OCI-LY3 (cell line): ENCODE data around the gene ZNF467.

ENCODE experiments used
- H2AFZ ChIP-seq: fragments of 200-600, 300-600 bp; shearing (Covaris generic); 2 replicates; pipeline ENCODE4 v1.6.0; 2014; ENCODE audit warnings: antibody characterized with exemption, low read depth, low read length
- H3K27ac ChIP-seq: fragments of 200-600, 300-600 bp; sonication (generic); 2 replicates; pipeline ENCODE4 v1.5.1; 2014; ENCODE audit warnings: mild to moderate bottlenecking, low read length, moderate library complexity, mixed read lengths
- H3K27me3 ChIP-seq: fragments of 200-600, 300-600 bp; sonication (generic); 2 replicates; pipeline ENCODE4 v1.6.1; 2014; ENCODE audit warnings: low read depth, low read length, mixed read lengths
- H3K36me3 ChIP-seq: fragments of 200-600, 300-600 bp; sonication (generic); replicated peaks from 2 replicates; pipeline ENCODE3; 2014; ENCODE audit warnings: low read depth, low read length, mixed read lengths
- H3K4me1 ChIP-seq: fragments of 300-600, 200-600 bp; sonication (generic); 2 replicates; pipeline ENCODE4 v1.6.1; 2014; ENCODE audit warnings: low read length, mixed read lengths
- H3K4me2 ChIP-seq: fragments of 200-600, 300-600 bp; sonication (generic); 2 replicates; pipeline ENCODE4 v1.6.1; 2014; ENCODE audit warnings: low read length, mixed read lengths
- H3K4me3 ChIP-seq: fragments of 300-600, 200-600 bp; sonication (generic); 2 replicates; pipeline ENCODE4 v1.5.1; 2014; ENCODE audit warnings: antibody characterized with exemption, mild to moderate bottlenecking, low read length, moderate library complexity
- H3K79me2 ChIP-seq: fragments of 300-600, 200-600 bp; shearing (Covaris generic); 2 replicates; pipeline ENCODE4 v1.6.1; 2014; ENCODE audit warnings: mild to moderate bottlenecking, low read length, mixed read lengths
- H3K9ac ChIP-seq: fragments of 300-600, 200-600 bp; shearing (Covaris generic); 2 replicates; pipeline ENCODE4 v1.6.0; 2014; ENCODE audit warnings: mild to moderate bottlenecking, low read length, moderate library complexity
- H3K9me3 ChIP-seq: fragments of 200-600, 300-600 bp; shearing (Covaris generic); 2 replicates; pipeline ENCODE4 v1.6.1; 2014; ENCODE audit warnings: low read length, mixed read lengths; ENCODE audit not compliant: insufficient read depth
- H4K20me1 ChIP-seq: fragments of 200-600, 300-600 bp; sonication (generic); 2 replicates; pipeline ENCODE4 v1.6.1; 2016; ENCODE audit warnings: low read length, mixed read lengths; ENCODE audit not compliant: insufficient read depth
- EZH2phosphoT487 ChIP-seq: fragments of 200-600 bp; shearing (Covaris generic); IDR thresholded peaks from 2 replicates; pipeline ENCODE4 v1.6.1; 2018; ENCODE audit warnings: antibody characterized with exemption, mixed run types, low read depth
- TF ChIP-seq, protein P1 (sequence below): fragments of 200-600, 300-600 bp; sonication (generic); IDR thresholded peaks from 2 replicates; pipeline ENCODE4 v1.5.1; 2014; ENCODE audit warnings: antibody characterized with exemption, low read length, low read depth

The ZNF467 gene

GRCh38 chr7:149728491-149729375 is 44.7 kb downstream of the ZNF467 start:
- Histone ChIP-seq H3K9me3 (no peaks in the 10 kb centered on the region), H3K27ac (no peak overlapping the region), H3K4me3 (no peak overlapping the region), H3K79me2 (no peaks in the 10 kb centered on the region), H3K9ac (no peak overlapping the region), H3K4me1 (peaks cover 5% of the 10 kb centered on the region; the same call in 1 of the 2 replicates), H3K36me3 (peaks cover 2% of the 10 kb centered on the region), H2AFZ (no peak overlapping the region), H4K20me1 (no peaks in the 10 kb centered on the region), H3K4me2 (no peak overlapping the region), H3K27me3 (no peaks in the 10 kb centered on the region)
- TF ChIP-seq EZH2phosphoT487: no peak
- TF ChIP-seq, protein P1, sequence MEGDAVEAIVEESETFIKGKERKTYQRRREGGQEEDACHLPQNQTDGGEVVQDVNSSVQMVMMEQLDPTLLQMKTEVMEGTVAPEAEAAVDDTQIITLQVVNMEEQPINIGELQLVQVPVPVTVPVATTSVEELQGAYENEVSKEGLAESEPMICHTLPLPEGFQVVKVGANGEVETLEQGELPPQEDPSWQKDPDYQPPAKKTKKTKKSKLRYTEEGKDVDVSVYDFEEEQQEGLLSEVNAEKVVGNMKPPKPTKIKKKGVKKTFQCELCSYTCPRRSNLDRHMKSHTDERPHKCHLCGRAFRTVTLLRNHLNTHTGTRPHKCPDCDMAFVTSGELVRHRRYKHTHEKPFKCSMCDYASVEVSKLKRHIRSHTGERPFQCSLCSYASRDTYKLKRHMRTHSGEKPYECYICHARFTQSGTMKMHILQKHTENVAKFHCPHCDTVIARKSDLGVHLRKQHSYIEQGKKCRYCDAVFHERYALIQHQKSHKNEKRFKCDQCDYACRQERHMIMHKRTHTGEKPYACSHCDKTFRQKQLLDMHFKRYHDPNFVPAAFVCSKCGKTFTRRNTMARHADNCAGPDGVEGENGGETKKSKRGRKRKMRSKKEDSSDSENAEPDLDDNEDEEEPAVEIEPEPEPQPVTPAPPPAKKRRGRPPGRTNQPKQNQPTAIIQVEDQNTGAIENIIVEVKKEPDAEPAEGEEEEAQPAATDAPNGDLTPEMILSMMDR: no peak

DNA sequence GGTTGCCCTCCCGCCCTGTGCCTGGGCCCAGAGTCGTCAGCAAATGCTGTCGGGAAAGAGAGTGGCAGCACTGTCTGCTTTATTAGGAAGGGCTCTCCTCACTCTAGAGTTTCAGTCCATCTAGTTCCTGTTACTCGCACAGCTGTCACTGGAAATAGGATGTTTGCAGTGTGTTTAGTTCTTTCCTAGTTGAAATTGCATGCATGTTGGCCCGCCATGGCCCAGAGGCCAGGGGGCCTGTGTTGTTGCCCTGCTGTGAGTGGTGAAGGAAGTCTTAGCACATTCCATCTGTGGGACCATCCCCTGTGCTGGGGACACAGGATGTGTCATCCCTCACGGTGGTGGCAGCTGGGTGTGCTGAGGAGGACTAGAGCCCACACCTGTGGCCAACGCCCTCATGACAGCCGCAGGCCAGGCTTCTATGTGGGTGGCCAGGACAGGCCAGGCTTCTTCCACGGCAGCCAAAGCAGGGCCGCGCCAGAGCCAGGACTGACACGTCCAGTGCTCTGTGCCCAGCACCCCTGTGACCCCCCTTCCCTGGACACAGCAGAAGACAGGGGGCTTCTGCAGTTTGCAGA is 45.4 kb downstream of the ZNF467 start:
- no peak overlapping the region for H3K9ac ChIP-seq
- H3K27ac ChIP-seq: no peak overlapping the region
- H4K20me1 ChIP-seq: no peaks in the 10 kb centered on the region
- TF ChIP-seq, protein P1: no peak
- TF ChIP-seq EZH2phosphoT487: no peak
- no peaks in the 10 kb centered on the region for H3K27me3 ChIP-seq
- H3K79me2 ChIP-seq: no peaks in the 10 kb centered on the region
- H3K4me3 ChIP-seq: no peak overlapping the region
- H3K4me1 ChIP-seq: peaks cover 5% of the 10 kb centered on the region; the same call in 1 of the 2 replicates
- peaks cover 2% of the 10 kb centered on the region for H3K36me3 ChIP-seq
- H2AFZ ChIP-seq: no peak overlapping the region
- no peaks in the 10 kb centered on the region for H3K9me3 ChIP-seq
- H3K4me2 ChIP-seq: no peak overlapping the region

GRCh38 chr7:149727053-149727898 is 46.1 kb downstream of the ZNF467 start:
- no peaks in the 10 kb centered on the region for H3K9me3 ChIP-seq
- no peak overlapping the region for H3K27ac ChIP-seq
- H4K20me1 ChIP-seq: no peaks in the 10 kb centered on the region
- H3K4me2 ChIP-seq: no peak overlapping the region
- H3K27me3 ChIP-seq: no peaks in the 10 kb centered on the region
- no peak for TF ChIP-seq EZH2phosphoT487
- TF ChIP-seq, protein P1: no peak
- peaks cover 2% of the 10 kb centered on the region for H3K36me3 ChIP-seq
- H3K4me3 ChIP-seq: no peak overlapping the region
- no peaks in the 10 kb centered on the region for H3K79me2 ChIP-seq
- H3K4me1 ChIP-seq: peaks cover 5% of the 10 kb centered on the region; the same call in 1 of the 2 replicates
- H3K9ac ChIP-seq: no peak overlapping the region
- no peak overlapping the region for H2AFZ ChIP-seq
